H1 (cell line): Measurements from ENCODE around the gene OMA1.

ENCODE experiments used
- EP300 ChIP-seq, 2 experiments: IDR thresholded peaks; 1 replicate in 1 of 2; 2 replicates in 1 of 2; pipeline ENCODE4 v1.6.1; 2011 to 2012; ENCODE audit warnings: low read depth in 2 of 2, low read length in 2 of 2, mild to moderate bottlenecking in 2 of 2, borderline replicate concordance in 1 of 2, inconsistent platforms in 1 of 2, moderate library complexity in 1 of 2
- EZH2 ChIP-seq: fragments of 200-600 bp; sonication (generic); IDR thresholded peaks from 2 replicates; pipeline ENCODE4 v1.7.1; 2012; ENCODE audit warnings: low read depth, mild to moderate bottlenecking, moderate library complexity, low read length, inconsistent platforms; ENCODE audit not compliant: severe bottlenecking
- FOSL1 ChIP-seq: IDR thresholded peaks from 2 replicates; pipeline ENCODE4 v1.6.1; 2011; ENCODE audit warnings: mild to moderate bottlenecking, low read depth, low read length, moderate library complexity; ENCODE audit not compliant: insufficient read depth
- HDAC2 ChIP-seq, 2 experiments: fragments of 300-600 bp in 1 of 2; sonication (generic) in 1 of 2; IDR thresholded peaks; 2 replicates each; pipeline ENCODE4 v1.6.1; 2011 to 2012; ENCODE audit warnings: low read depth in 2 of 2, low read length in 2 of 2, mild to moderate bottlenecking in 2 of 2, moderate library complexity in 2 of 2, borderline replicate concordance in 1 of 2, inconsistent platforms in 1 of 2
- JUN ChIP-seq: IDR thresholded peaks from 2 replicates; pipeline ENCODE4 v1.6.1; 2011; ENCODE audit warnings: low read depth, mild to moderate bottlenecking, improper control_type of control experiment, low read length
- JUND ChIP-seq: IDR thresholded peaks from 2 replicates; pipeline ENCODE4 v1.6.1; 2011; ENCODE audit warnings: mild to moderate bottlenecking, improper control_type of control experiment, low read length
- POLR2A ChIP-seq, 2 experiments: IDR thresholded peaks; 1 replicate in 1 of 2; 2 replicates in 1 of 2; pipeline ENCODE4 v1.6.1; 2011; ENCODE audit warnings: low read depth in 2 of 2, low read length in 2 of 2, mild to moderate bottlenecking in 2 of 2; ENCODE audit errors: control extremely low read depth in 1 of 2
- POLR2AphosphoS5 ChIP-seq: IDR thresholded peaks from 2 replicates; pipeline ENCODE4 v1.6.1; 2011; ENCODE audit warnings: low read depth, low read length
- RXRA ChIP-seq: IDR thresholded peaks from 2 replicates; pipeline ENCODE4 v1.6.1; 2011; ENCODE audit warnings: low read depth, mild to moderate bottlenecking, low read length, moderate library complexity; ENCODE audit not compliant: insufficient read depth
- SP2 ChIP-seq: IDR thresholded peaks from 2 replicates; pipeline ENCODE4 v1.6.1; 2012; ENCODE audit warnings: mild to moderate bottlenecking, low read length, inconsistent platforms
- TF ChIP-seq, protein P1 (sequence below): IDR thresholded peaks from 2 replicates; pipeline ENCODE4 v1.6.1; 2011; ENCODE audit warnings: low read length, improper control_type of control experiment
- TF ChIP-seq, protein P2 (sequence below), 3 experiments: IDR thresholded peaks; 1 replicate in 2 of 3; 2 replicates in 1 of 3; pipeline versions ENCODE4 v1.5.1 to v1.6.1; 2011; ENCODE audit warnings: low read length in 3 of 3, mild to moderate bottlenecking in 3 of 3, inconsistent platforms in 2 of 3, low read depth in 1 of 3, moderate library complexity in 1 of 3; ENCODE audit not compliant: insufficient read depth in 1 of 3; ENCODE audit errors: control extremely low read depth in 1 of 3

DNA sequence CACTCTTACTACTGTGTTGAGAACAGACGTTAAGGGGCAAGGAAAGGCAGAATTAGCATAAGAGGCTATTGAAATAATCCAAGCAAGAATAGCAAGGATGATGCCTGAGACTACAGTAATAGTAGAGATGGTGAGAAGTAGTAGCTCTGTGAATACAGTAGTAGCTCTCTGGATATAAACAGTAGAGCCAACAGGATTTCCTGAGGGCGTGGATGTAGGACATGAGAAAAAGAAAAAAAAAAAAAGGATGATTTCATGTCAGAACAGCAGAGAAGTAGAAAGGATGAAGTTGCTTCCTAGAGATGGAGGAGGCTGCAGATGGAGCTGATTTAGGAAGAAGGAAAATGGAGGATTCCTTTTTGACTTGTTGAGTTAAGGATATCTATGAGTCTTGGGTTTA lies 112.3 kb downstream of the OMA1 start:
- TF ChIP-seq JUN, result no peak
- TF ChIP-seq, protein P1, sequence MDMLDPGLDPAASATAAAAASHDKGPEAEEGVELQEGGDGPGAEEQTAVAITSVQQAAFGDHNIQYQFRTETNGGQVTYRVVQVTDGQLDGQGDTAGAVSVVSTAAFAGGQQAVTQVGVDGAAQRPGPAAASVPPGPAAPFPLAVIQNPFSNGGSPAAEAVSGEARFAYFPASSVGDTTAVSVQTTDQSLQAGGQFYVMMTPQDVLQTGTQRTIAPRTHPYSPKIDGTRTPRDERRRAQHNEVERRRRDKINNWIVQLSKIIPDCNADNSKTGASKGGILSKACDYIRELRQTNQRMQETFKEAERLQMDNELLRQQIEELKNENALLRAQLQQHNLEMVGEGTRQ, result no peak
- TF ChIP-seq, protein P2, sequence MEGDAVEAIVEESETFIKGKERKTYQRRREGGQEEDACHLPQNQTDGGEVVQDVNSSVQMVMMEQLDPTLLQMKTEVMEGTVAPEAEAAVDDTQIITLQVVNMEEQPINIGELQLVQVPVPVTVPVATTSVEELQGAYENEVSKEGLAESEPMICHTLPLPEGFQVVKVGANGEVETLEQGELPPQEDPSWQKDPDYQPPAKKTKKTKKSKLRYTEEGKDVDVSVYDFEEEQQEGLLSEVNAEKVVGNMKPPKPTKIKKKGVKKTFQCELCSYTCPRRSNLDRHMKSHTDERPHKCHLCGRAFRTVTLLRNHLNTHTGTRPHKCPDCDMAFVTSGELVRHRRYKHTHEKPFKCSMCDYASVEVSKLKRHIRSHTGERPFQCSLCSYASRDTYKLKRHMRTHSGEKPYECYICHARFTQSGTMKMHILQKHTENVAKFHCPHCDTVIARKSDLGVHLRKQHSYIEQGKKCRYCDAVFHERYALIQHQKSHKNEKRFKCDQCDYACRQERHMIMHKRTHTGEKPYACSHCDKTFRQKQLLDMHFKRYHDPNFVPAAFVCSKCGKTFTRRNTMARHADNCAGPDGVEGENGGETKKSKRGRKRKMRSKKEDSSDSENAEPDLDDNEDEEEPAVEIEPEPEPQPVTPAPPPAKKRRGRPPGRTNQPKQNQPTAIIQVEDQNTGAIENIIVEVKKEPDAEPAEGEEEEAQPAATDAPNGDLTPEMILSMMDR (IDR thresholded peaks at IDR 0.05; ENCODE audit: control extremely low read depth in 1 of 3, insufficient read depth in 1 of 3, low read depth in 1 of 3, low read length in 3 of 3), result no peak
- no peak for TF ChIP-seq RXRA
- TF ChIP-seq POLR2AphosphoS5, result no peak
- TF ChIP-seq HDAC2 (IDR thresholded peaks at IDR 0.05; ENCODE audit: borderline replicate concordance in 1 of 2, low read depth in 2 of 2, low read length in 2 of 2), result no peak
- no peak for TF ChIP-seq SP2
- no peak for TF ChIP-seq EP300 (IDR thresholded peaks at IDR 0.05; ENCODE audit: borderline replicate concordance in 1 of 2, low read depth in 2 of 2, low read length in 2 of 2)
- no peak for TF ChIP-seq JUND
- TF ChIP-seq FOSL1, result no peak
- TF ChIP-seq EZH2, result no peak
- TF ChIP-seq POLR2A (IDR thresholded peaks at IDR 0.05; ENCODE audit: control extremely low read depth in 1 of 2, low read depth in 2 of 2, low read length in 2 of 2), result no peak
